ENCODE data around the gene ZNF566.

- TF ChIP-seq, protein P1, sequence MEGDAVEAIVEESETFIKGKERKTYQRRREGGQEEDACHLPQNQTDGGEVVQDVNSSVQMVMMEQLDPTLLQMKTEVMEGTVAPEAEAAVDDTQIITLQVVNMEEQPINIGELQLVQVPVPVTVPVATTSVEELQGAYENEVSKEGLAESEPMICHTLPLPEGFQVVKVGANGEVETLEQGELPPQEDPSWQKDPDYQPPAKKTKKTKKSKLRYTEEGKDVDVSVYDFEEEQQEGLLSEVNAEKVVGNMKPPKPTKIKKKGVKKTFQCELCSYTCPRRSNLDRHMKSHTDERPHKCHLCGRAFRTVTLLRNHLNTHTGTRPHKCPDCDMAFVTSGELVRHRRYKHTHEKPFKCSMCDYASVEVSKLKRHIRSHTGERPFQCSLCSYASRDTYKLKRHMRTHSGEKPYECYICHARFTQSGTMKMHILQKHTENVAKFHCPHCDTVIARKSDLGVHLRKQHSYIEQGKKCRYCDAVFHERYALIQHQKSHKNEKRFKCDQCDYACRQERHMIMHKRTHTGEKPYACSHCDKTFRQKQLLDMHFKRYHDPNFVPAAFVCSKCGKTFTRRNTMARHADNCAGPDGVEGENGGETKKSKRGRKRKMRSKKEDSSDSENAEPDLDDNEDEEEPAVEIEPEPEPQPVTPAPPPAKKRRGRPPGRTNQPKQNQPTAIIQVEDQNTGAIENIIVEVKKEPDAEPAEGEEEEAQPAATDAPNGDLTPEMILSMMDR (IDR thresholded peaks at IDR 0.05): no peak
- TF ChIP-seq POLR2AphosphoS5 (IDR thresholded peaks at IDR 0.05): no peak
These were observed 6.5 kb downstream of the ZNF566 start for GRCh38 chr19:36482876-36483275.

All from upper lobe of left lung (tissue), 4 donors.